ENCODE measurements around the gene COL25A1.
"Not testable (repeated sequence)": the region's sequence is repeated elsewhere in the genome, so short reads cannot be mapped to it uniquely, and the experiment has no call there.

- not testable (repeated sequence) for TF ChIP-seq EZH2 (IDR thresholded peaks at IDR 0.05; ENCODE audit: insufficient read depth, poor library complexity, severe bottlenecking); EZH2phosphoT487 (IDR thresholded peaks at IDR 0.05; ENCODE audit: insufficient read depth, low read depth)
These were observed 318.0 kb downstream of the COL25A1 start for GRCh38 chr4:108984495-108984894.
